Tibial nerve (tissue), 4 donors: ENCODE data around the gene CRIP2. TPM values are rescaled to one million over a fixed set of nuclear protein-coding genes. Genes with fewer than 3 reads are reported as not detected.

Source experiments
- DNase-seq, 2 donors: peaks; one replicate each; pipeline ENCODE4 v3.0.0-alpha.2; 2019; ENCODE audit warnings: low spot score in 2 of 2
- H3K27ac ChIP-seq, 4 donors: fragments of 200-600 bp; sonication (generic) in 3 of 4; one replicate each; pipeline ENCODE4 v1.5.1; 2017 to 2019; ENCODE audit warnings: mild to moderate bottlenecking in 1 of 4
- H3K27me3 ChIP-seq, 2 donors: fragments of 200-600 bp; sonication (generic) in 1 of 2; one replicate each; pipeline versions ENCODE4 v1.5.1 to v1.6.0; 2017 to 2019
- H3K36me3 ChIP-seq, 3 donors: fragments of 200-600 bp; sonication (generic); one replicate each; pipeline ENCODE4 v1.5.1; 2018 to 2019
- H3K4me1 ChIP-seq, 4 donors: fragments of 200-600 bp; sonication (generic) in 3 of 4; one replicate each; pipeline ENCODE4 v1.5.1; 2017 to 2019
- H3K4me3 ChIP-seq, 4 donors: fragments of 200-600 bp; sonication (generic) in 3 of 4; one replicate each; pipeline ENCODE4 v1.5.1; 2017 to 2019; ENCODE audit warnings: mild to moderate bottlenecking in 1 of 4, moderate library complexity in 1 of 4
- H3K9me3 ChIP-seq, 4 donors: fragments of 200-600 bp; sonication (generic) in 3 of 4; one replicate each; pipeline ENCODE4 v1.5.1; 2017 to 2019
- CTCF ChIP-seq, 5 experiments: fragments of 200-600 bp in 3 of 5; fragments of 450-650 bp in 2 of 5; sonication (generic) in 3 of 5; IDR thresholded peaks; one replicate each; pipeline ENCODE4 v1.5.1; 2016 to 2019; ENCODE audit warnings: antibody characterized with exemption in 5 of 5, mild to moderate bottlenecking in 3 of 5, moderate library complexity in 2 of 5
- EP300 ChIP-seq, 2 donors: sonication (generic); formaldehyde crosslinking; IDR thresholded peaks; one replicate each; pipeline ENCODE4 v1.6.1; 2017; ENCODE audit warnings: antibody characterized with exemption in 2 of 2, mild to moderate bottlenecking in 1 of 2
- POLR2A ChIP-seq, 2 donors: fragments of 450-650 bp; IDR thresholded peaks; one replicate each; pipeline ENCODE4 v1.6.1; 2017; ENCODE audit warnings: antibody characterized with exemption in 2 of 2, mild to moderate bottlenecking in 2 of 2, moderate library complexity in 2 of 2
- WGBS, 2 donors: methylation state at CpG; one replicate each; pipeline ENCODE4 v1.1.5; 2018; 5-methylcytosine and 5-hydroxymethylcytosine counted together
- total RNA-seq, 4 donors: library from RNA; depleted of rRNA; stranded (reverse); fragments of >200 nt; gene quantifications; one replicate each; pipeline ENCODE4 v1.1.0, GENCODE V29; 2016

Gene CRIP2
- total RNA-seq, 4 donors from 2014 or later = 161 to 268 (median 208) TPM

GRCh38 chr14:105500726-105501101 is 26.1 kb downstream of the CRIP2 start:
- 66 to 70% methylated on average over 10 of the region's 10 CpGs for WGBS, 2 donors
- TF ChIP-seq EP300 (IDR thresholded peaks at IDR 0.05) = no peak
- TF ChIP-seq POLR2A (IDR thresholded peaks at IDR 0.05) = no peak
- TF ChIP-seq CTCF (IDR thresholded peaks at IDR 0.05) = no peak
- peaks cover 0 to 4% (median 0%) of the 10 kb centered on the region in 3 donors for H3K36me3 ChIP-seq
- no peaks in the 10 kb centered on the region for H3K9me3 ChIP-seq
- no peaks in the 10 kb centered on the region for H3K27me3 ChIP-seq
- peak overlapping the region in 2 of 4 donors; percentile 90 to 92 for H3K27ac ChIP-seq
- DNase-seq = no peak
- no peak overlapping the region for H3K4me3 ChIP-seq
- peaks cover 0 to 23% (median 8%) of the 10 kb centered on the region in 4 donors for H3K4me1 ChIP-seq

- H3K9me3 ChIP-seq = no peaks in the 10 kb centered on the region
- H3K4me1 ChIP-seq = peaks cover 0 to 23% (median 8%) of the 10 kb centered on the region in 4 donors
- H3K36me3 ChIP-seq = peaks cover 0 to 4% (median 0%) of the 10 kb centered on the region in 3 donors
- peak overlapping the region in 1 of 4 donors; percentile 20 for H3K27ac ChIP-seq
- H3K4me3 ChIP-seq = no peak overlapping the region
- WGBS, 2 donors = 86% methylated on average over 12 to 13 of the region's 13 CpGs
- no peaks in the 10 kb centered on the region for H3K27me3 ChIP-seq
- DNase-seq = no peak
- no peak for TF ChIP-seq CTCF (IDR thresholded peaks at IDR 0.05)
- no peak for TF ChIP-seq EP300 (IDR thresholded peaks at IDR 0.05)
- no peak for TF ChIP-seq POLR2A (IDR thresholded peaks at IDR 0.05)
Measured at GRCh38 chr14:105501504-105502291, 27.1 kb downstream of the CRIP2 start.

- Histone ChIP-seq H3K4me1 (peaks cover 0 to 23% (median 8%) of the 10 kb centered on the region in 4 donors), H3K27me3 (no peaks in the 10 kb centered on the region), H3K27ac (peak overlapping the region in 2 of 4 donors; percentile 43 to 63), H3K9me3 (no peaks in the 10 kb centered on the region), H3K4me3 (no peak overlapping the region), H3K36me3 (peaks cover 0 to 4% (median 0%) of the 10 kb centered on the region in 3 donors)
- no peak for TF ChIP-seq POLR2A (IDR thresholded peaks at IDR 0.05)
- no peak for TF ChIP-seq CTCF (IDR thresholded peaks at IDR 0.05)
- TF ChIP-seq EP300 (IDR thresholded peaks at IDR 0.05) = no peak
- WGBS, 2 donors = 75 to 76% methylated on average over 18 of the region's 18 CpGs
- DNase-seq = no peak
Measured at GRCh38 chr14:105502446-105503295, 28.1 kb downstream of the CRIP2 start.

GRCh38 chr14:105503296-105503640 is 28.6 kb downstream of the CRIP2 start:
- Histone ChIP-seq H3K36me3 (peaks cover 0 to 4% (median 0%) of the 10 kb centered on the region in 3 donors), H3K4me1 (peaks cover 0 to 19% (median 7%) of the 10 kb centered on the region in 4 donors), H3K27me3 (no peaks in the 10 kb centered on the region), H3K9me3 (no peaks in the 10 kb centered on the region), H3K27ac (peak overlapping the region in 2 of 4 donors; percentile 43 to 63), H3K4me3 (no peak overlapping the region)
- no peak for DNase-seq
- TF ChIP-seq POLR2A (IDR thresholded peaks at IDR 0.05) = no peak
- no peak for TF ChIP-seq CTCF (IDR thresholded peaks at IDR 0.05)
- TF ChIP-seq EP300 (IDR thresholded peaks at IDR 0.05) = no peak
- WGBS, 2 donors = 90 to 91% methylated on average over 7 of the region's 7 CpGs
